CD4-positive, CD25-positive, alpha-beta regulatory T cell (primary cell): ENCODE results near the gene KLHL30. TPM values are rescaled to one million over a fixed set of nuclear protein-coding genes. Genes with fewer than 3 reads are reported as not detected.
"Not testable (repeated sequence)": the region's sequence is repeated elsewhere in the genome, so short reads cannot be mapped to it uniquely, and the experiment has no call there.

Experiments used
- ATAC-seq, 2 donors: fragments of 150-1000 bp; cut with Tn5 transposase; one replicate each; pipeline ENCODE4 v1.10.0; 2021; ENCODE audit warnings: low read depth in 2 of 2, moderate number of reproducible peaks in 2 of 2, moderate library complexity in 1 of 2
- DNase-seq, 3 donors: peaks; one replicate each; pipeline versions ENCODE4 v3.0.0 to v3.0.0-alpha.2; 2012 to 2022; ENCODE audit warnings: mixed read lengths in 1 of 3
- H3K27ac ChIP-seq: one replicate; pipeline ENCODE4 v1.7.0; 2013; ENCODE audit warnings: mild to moderate bottlenecking, low read length; ENCODE audit not compliant: insufficient read depth, poor library complexity, severe bottlenecking
- H3K27me3 ChIP-seq: one replicate; pipeline ENCODE4 v1.7.0; 2013; ENCODE audit warnings: low read length; ENCODE audit not compliant: control insufficient read depth, insufficient read depth
- H3K36me3 ChIP-seq: one replicate; pipeline ENCODE4 v1.7.0; 2013; ENCODE audit warnings: mild to moderate bottlenecking, low read length, moderate library complexity; ENCODE audit not compliant: control insufficient read depth, insufficient read depth
- H3K4me1 ChIP-seq: 2 replicates; pipeline ENCODE4 v1.7.0; 2013; ENCODE audit warnings: mild to moderate bottlenecking, low read length; ENCODE audit not compliant: insufficient read depth, control insufficient read depth, poor library complexity, severe bottlenecking
- H3K4me3 ChIP-seq: one replicate; pipeline ENCODE4 v1.7.0; 2013; ENCODE audit warnings: low read depth, mild to moderate bottlenecking, low read length, moderate library complexity
- H3K9me3 ChIP-seq, 2 experiments: 1 replicate in 1 of 2; 2 replicates in 1 of 2; pipeline ENCODE4 v1.7.0; 2013; ENCODE audit warnings: low read length in 2 of 2, mild to moderate bottlenecking in 1 of 2, moderate library complexity in 1 of 2; ENCODE audit not compliant: control insufficient read depth in 2 of 2
- H3K27ac Mint-ChIP-seq, 3 donors: one replicate each; pipeline ENCODE4 v1.8.0; 2020 to 2022; ENCODE audit warnings: mild to moderate bottlenecking in 3 of 3, mixed read lengths in 3 of 3, moderate library complexity in 2 of 3
- H3K27me3 Mint-ChIP-seq: one replicate; pipeline ENCODE4 v1.8.0; 2022; ENCODE audit warnings: mild to moderate bottlenecking, mixed read lengths
- H3K36me3 Mint-ChIP-seq: one replicate; pipeline ENCODE4 v1.8.0; 2020; ENCODE audit warnings: mixed read lengths
- H3K4me1 Mint-ChIP-seq, 4 donors: one replicate each; pipeline ENCODE4 v1.8.0; 2020 to 2022; ENCODE audit warnings: mixed read lengths in 4 of 4, mild to moderate bottlenecking in 1 of 4
- H3K4me3 Mint-ChIP-seq, 4 donors: one replicate each; pipeline ENCODE4 v1.8.0; 2020 to 2022; ENCODE audit warnings: mild to moderate bottlenecking in 4 of 4, mixed read lengths in 4 of 4, moderate library complexity in 3 of 4
- H3K9me3 Mint-ChIP-seq, 7 donors: one replicate each; pipeline ENCODE4 v1.8.0; 2020 to 2022; ENCODE audit warnings: mixed read lengths in 7 of 7, mild to moderate bottlenecking in 3 of 7, moderate library complexity in 2 of 7
- polyA plus RNA-seq, 4 donors: library from polyadenylated mRNA; unstranded; fragments of 300-500 nt; fragmentation: Illumina TruSeq; gene quantifications; one replicate each; pipeline ENCODE4 v1.2.3, GENCODE V29; 2021
- total RNA-seq: library from RNA; stranded (reverse); gene quantifications from one replicate; pipeline ENCODE4 v1.2.3, GENCODE V29; 2022

KLHL30 gene
- total and polyA plus RNA-seq, 5 donors from 2014 or later, result not detected

DNA sequence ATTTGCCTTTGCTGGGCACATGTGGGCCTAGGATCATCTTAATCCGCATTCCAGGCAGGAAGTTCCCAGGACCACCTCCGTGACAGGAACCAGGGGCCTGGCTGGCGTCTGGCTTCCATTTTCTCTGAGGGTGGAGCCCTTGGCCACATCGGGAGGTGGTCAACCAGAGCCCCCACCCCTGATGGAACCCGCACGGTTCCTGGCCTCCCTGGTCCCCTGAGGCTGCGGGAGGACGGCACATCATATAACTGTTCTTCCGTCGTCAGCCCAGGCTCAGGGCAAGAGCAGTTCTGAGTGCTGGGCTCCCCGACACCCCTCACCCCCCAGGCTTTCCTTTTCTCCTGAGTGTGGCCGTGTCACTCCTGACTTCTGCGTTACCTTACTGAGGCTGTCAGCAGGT, 24.9 kb upstream of the KLHL30 start:
- ATAC-seq (no peak), DNase-seq (no peak)
- H3K27ac Mint-ChIP-seq, result no peak overlapping the region
- Histone ChIP-seq H3K9me3 (peaks cover 0 to 3% of the 10 kb centered on the region in 2 experiments), H3K27ac (no peak overlapping the region), H3K27me3 (no peaks in the 10 kb centered on the region), H3K4me3 (no peak overlapping the region), H3K4me1 (peaks cover 4% of the 10 kb centered on the region), H3K36me3 (no peaks in the 10 kb centered on the region)
- H3K4me3 Mint-ChIP-seq, result no peak overlapping the region
- peaks cover 0 to 6% (median 2%) of the 10 kb centered on the region in 4 donors for H3K4me1 Mint-ChIP-seq
- no peaks in the 10 kb centered on the region for H3K36me3 Mint-ChIP-seq
- no peaks in the 10 kb centered on the region for H3K27me3 Mint-ChIP-seq
- H3K9me3 Mint-ChIP-seq, result peaks cover 0 to 12% (median 5%) of the 10 kb centered on the region in 7 donors

- no peaks in the 10 kb centered on the region for H3K4me1 ChIP-seq
- no peaks in the 10 kb centered on the region for H3K27me3 ChIP-seq
- no peak overlapping the region for H3K4me3 ChIP-seq
- peaks cover 0 to 1% (median 0%) of the 10 kb centered on the region in 4 donors for H3K4me1 Mint-ChIP-seq
- H3K27ac Mint-ChIP-seq, result no peak overlapping the region
- H3K36me3 Mint-ChIP-seq, result no peaks in the 10 kb centered on the region
- H3K27ac ChIP-seq, result no peak overlapping the region
- no peaks in the 10 kb centered on the region for H3K27me3 Mint-ChIP-seq
- no peaks in the 10 kb centered on the region for H3K36me3 ChIP-seq
- ATAC-seq (no peak), DNase-seq (no peak)
- H3K9me3 Mint-ChIP-seq, result peaks cover 0 to 12% (median 5%) of the 10 kb centered on the region in 7 donors
- H3K9me3 ChIP-seq, result peaks cover 0 to 3% of the 10 kb centered on the region in 2 experiments
- no peak overlapping the region for H3K4me3 Mint-ChIP-seq
These were observed 24.1 kb upstream of the KLHL30 start for GRCh38 chr2:238114331-238114841.

- H3K9me3 Mint-ChIP-seq, result peaks cover 0 to 12% (median 5%) of the 10 kb centered on the region in 7 donors
- ATAC-seq (no peak), DNase-seq (no peak)
- Histone ChIP-seq H3K4me1 (no peaks in the 10 kb centered on the region), H3K36me3 (no peaks in the 10 kb centered on the region), H3K27me3 (no peaks in the 10 kb centered on the region), H3K27ac (no peak overlapping the region), H3K9me3 (peaks cover 0 to 3% of the 10 kb centered on the region in 2 experiments), H3K4me3 (no peak overlapping the region)
- H3K27me3 Mint-ChIP-seq, result no peaks in the 10 kb centered on the region
- no peak overlapping the region for H3K27ac Mint-ChIP-seq
- no peaks in the 10 kb centered on the region for H3K4me1 Mint-ChIP-seq
- no peaks in the 10 kb centered on the region for H3K36me3 Mint-ChIP-seq
- no peak overlapping the region for H3K4me3 Mint-ChIP-seq
These were observed 23.4 kb upstream of the KLHL30 start for GRCh38 chr2:238114851-238115660.

DNA sequence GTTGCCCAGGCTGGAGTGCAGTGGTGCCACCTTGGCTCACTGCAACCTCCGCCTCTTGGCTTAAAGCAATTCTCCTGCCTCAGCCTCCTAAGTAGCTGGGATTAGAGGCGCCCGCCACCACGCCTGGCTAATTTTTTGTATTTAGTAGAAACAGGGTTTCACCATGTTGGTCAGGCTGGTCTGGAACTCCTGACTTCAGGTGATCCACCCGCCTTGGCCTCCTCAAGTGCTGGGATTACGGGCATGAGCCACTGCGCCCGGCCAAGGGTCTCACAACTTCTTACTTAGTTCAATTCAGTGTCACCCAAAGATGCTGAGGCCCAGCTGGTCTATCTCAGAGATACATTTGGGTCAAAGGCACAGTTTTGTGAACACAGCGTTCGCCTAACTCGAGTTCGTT, 22.8 kb upstream of the KLHL30 start:
- not testable (repeated sequence) for H3K27me3 Mint-ChIP-seq, H3K27ac Mint-ChIP-seq, H3K36me3 ChIP-seq, H3K4me1 ChIP-seq, H3K27me3 ChIP-seq, H3K9me3 ChIP-seq, H3K4me3 Mint-ChIP-seq, ATAC-seq, DNase-seq, H3K36me3 Mint-ChIP-seq, H3K4me3 ChIP-seq, H3K4me1 Mint-ChIP-seq, H3K27ac ChIP-seq
- H3K9me3 Mint-ChIP-seq, result peaks cover 0 to 12% (median 5%) of the 10 kb centered on the region in 7 donors

GRCh38 chr2:238116298-238117198, 21.9 kb upstream of the KLHL30 start:
- no peaks in the 10 kb centered on the region for H3K36me3 Mint-ChIP-seq
- ATAC-seq (no peak), DNase-seq (no peak)
- no peaks in the 10 kb centered on the region for H3K4me1 ChIP-seq
- H3K9me3 Mint-ChIP-seq, result peaks cover 0 to 11% (median 2%) of the 10 kb centered on the region in 7 donors
- no peaks in the 10 kb centered on the region for H3K36me3 ChIP-seq
- no peaks in the 10 kb centered on the region for H3K4me1 Mint-ChIP-seq
- H3K27me3 Mint-ChIP-seq, result no peaks in the 10 kb centered on the region
- H3K27ac ChIP-seq, result no peak overlapping the region
- no peaks in the 10 kb centered on the region for H3K27me3 ChIP-seq
- no peak overlapping the region for H3K4me3 Mint-ChIP-seq
- H3K27ac Mint-ChIP-seq, result no peak overlapping the region
- H3K4me3 ChIP-seq, result no peak overlapping the region
- peaks cover 0 to 3% of the 10 kb centered on the region in 2 experiments for H3K9me3 ChIP-seq

DNA sequence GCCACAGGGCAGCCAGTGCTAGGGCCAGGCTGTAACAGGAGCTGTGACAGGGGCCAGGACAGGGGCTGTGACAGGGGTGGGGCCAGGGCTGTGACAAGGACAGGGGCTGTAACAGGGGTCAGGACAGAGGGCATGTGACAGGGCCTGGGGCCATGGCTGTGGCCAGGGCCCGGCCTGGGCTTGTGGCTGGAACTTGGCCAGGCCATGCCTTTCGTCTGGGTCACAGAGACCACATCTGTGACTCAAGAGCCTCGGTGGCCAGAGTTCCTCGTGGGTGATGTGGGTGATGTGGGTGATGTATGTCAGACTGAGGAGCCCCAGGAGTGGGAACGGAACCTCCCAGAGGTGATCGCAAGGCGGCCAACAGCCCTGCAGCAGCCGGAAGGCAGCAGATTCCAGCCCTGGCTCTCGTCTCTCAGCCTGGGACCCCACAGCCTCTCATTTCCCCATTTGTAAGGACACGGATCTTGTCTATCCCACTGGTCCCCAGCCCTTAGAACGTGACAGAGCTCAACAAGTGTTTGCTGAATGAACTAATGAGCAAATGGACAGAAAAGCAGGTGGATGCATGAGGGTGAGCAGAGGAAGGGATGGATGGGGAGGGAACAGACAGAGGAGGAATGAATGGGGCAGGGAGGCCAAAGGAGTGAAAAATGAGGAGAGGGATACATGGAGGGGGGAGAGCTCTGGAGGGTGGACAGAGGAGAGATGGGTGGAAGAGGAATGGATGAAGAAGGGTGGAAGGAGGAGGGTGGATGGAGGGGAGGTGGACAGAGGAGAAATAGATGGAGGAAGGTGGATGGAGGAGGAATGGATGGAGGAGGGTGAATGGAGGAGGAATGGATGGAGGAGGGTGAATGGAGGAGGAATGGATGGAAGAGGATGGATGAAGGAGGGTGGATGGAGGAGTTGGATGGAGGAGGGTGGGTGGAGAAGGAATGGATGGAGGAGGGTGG, 21.0 kb upstream of the KLHL30 start:
- no peaks in the 10 kb centered on the region for H3K36me3 ChIP-seq
- H3K9me3 ChIP-seq, result peaks cover 0 to 3% of the 10 kb centered on the region in 2 experiments
- Mint-ChIP-seq H3K4me1 (no peaks in the 10 kb centered on the region), H3K27ac (no peak overlapping the region), H3K4me3 (no peak overlapping the region), H3K27me3 (no peaks in the 10 kb centered on the region), H3K9me3 (peaks cover 0 to 9% (median 1%) of the 10 kb centered on the region in 7 donors), H3K36me3 (no peaks in the 10 kb centered on the region)
- H3K27ac ChIP-seq, result no peak overlapping the region
- DNase-seq (no peak), ATAC-seq (no peak)
- no peak overlapping the region for H3K4me3 ChIP-seq
- H3K4me1 ChIP-seq, result no peaks in the 10 kb centered on the region
- no peaks in the 10 kb centered on the region for H3K27me3 ChIP-seq
